Hepatic stellate cell (primary cell): ENCODE measurements around the gene MDFIC.

Source experiments
- DNase-seq: peaks from one replicate; pipeline ENCODE4 v3.0.0; 2011; ENCODE audit warnings: low spot score

Gene MDFIC

GRCh38 chr7:114925434-114925833, 3.5 kb downstream of the MDFIC start:
- no peak for DNase-seq

- DNase-seq, result no peak
Measured at GRCh38 chr7:114928060-114928459, 6.2 kb downstream of the MDFIC start.

GRCh38 chr7:114929570-114929969, 7.7 kb downstream of the MDFIC start:
- DNase-seq, result no peak

GRCh38 chr7:114930107-114930661, 8.3 kb downstream of the MDFIC start:
- DNase-seq, result no peak

- no peak for DNase-seq
Measured at GRCh38 chr7:114930829-114931655, 9.1 kb downstream of the MDFIC start.

GRCh38 chr7:114931656-114932011, 9.7 kb downstream of the MDFIC start:
- no peak for DNase-seq

- DNase-seq, result no peak
Measured at GRCh38 chr7:114932991-114933390, 11.1 kb downstream of the MDFIC start.

GRCh38 chr7:114933658-114934057, 11.8 kb downstream of the MDFIC start:
- DNase-seq, result no peak

GRCh38 chr7:114934086-114934485, 12.2 kb downstream of the MDFIC start:
- no peak for DNase-seq

GRCh38 chr7:114934713-114935112, 12.8 kb downstream of the MDFIC start:
- DNase-seq, result no peak

- no peak for DNase-seq
Measured at GRCh38 chr7:114936471-114936870, 14.6 kb downstream of the MDFIC start.

- no peak for DNase-seq
Measured at GRCh38 chr7:114937446-114937845, 15.6 kb downstream of the MDFIC start.

- DNase-seq, result no peak
Measured at GRCh38 chr7:114938785-114939184, 16.9 kb downstream of the MDFIC start.

GRCh38 chr7:114939484-114940097, 17.7 kb downstream of the MDFIC start:
- DNase-seq, result no peak

GRCh38 chr7:114940220-114940619, 18.3 kb downstream of the MDFIC start:
- DNase-seq, result no peak

GRCh38 chr7:114941692-114942091, 19.8 kb downstream of the MDFIC start:
- no peak for DNase-seq

- DNase-seq, result no peak
Measured at GRCh38 chr7:114942446-114943175, 20.7 kb downstream of the MDFIC start.

- no peak for DNase-seq
Measured at GRCh38 chr7:114943530-114943929, 21.6 kb downstream of the MDFIC start.

- no peak for DNase-seq
Measured at GRCh38 chr7:114943953-114944744, 22.3 kb downstream of the MDFIC start.

- peak; percentile 34 for DNase-seq
Measured at GRCh38 chr7:114944745-114945625, 23.1 kb downstream of the MDFIC start.

- DNase-seq, result no peak
Measured at GRCh38 chr7:114949231-114949630, 27.3 kb downstream of the MDFIC start.
